Measurements from ENCODE around the gene NAV3.

NAV3 gene

DNA sequence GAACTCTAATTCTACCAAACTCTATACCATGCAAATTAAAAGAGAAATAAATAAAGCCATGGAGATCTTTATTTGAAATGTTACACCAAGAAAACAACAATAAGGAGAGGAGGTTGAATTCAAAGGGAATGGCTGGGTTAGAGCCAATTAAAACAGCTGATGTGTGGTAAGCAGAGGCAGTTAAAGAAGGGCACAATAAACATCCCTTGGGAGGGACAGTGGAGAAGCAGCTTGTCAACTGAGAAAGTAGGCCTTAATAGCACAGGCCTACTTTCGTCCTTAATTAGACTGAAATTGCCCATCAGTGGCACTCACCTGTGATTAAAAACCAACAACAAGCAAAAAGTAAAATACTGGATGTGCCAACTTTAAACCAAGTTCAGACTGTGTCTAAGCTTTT, 16.3 kb upstream of the NAV3 start:
- WGBS = 89% methylated on average over 1 of the region's 1 CpG
- no peak overlapping the region for H2BK15ac ChIP-seq (ENCODE audit: low read depth, poor library complexity, severe bottlenecking)

DNA sequence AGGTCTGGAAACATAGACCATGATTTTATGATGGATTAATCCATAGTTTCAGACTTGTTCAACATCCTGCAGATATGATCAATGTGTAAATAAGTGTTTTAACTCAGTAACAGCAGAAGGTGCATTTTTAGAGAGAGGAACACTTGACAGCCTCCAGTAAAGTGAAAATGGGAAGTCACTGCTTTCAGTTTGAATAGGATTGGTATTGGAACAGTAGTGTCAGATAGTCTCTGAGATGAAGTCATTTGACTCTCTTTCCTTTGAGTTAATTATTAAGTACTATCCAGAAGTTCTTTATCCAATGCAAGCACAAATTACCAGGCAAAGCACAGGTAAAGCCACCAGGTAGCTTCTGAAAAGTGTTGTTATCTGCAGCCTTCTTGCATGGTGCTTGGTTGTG, 14.5 kb upstream of the NAV3 start:
- no peak overlapping the region for H3K4me3 ChIP-seq (ENCODE audit: insufficient read depth in 1 of 2, low read depth in 1 of 2, low read length in 2 of 2)
- H4K8ac ChIP-seq (ENCODE audit: low read length) = no peak overlapping the region
- H3K18ac ChIP-seq (ENCODE audit: low read depth in 1 of 2, low read length in 2 of 2) = no peak overlapping the region

More for the DNA sequence above, 16.3 kb upstream of the NAV3 start:
- H3K4ac ChIP-seq (ENCODE audit: low read depth in 1 of 2, low read length in 2 of 2) = no peak overlapping the region
- no peak overlapping the region for H2BK120ac ChIP-seq (ENCODE audit: low read depth, low read length)
- H3K4me3 ChIP-seq (ENCODE audit: insufficient read depth in 1 of 2, low read depth in 1 of 2, low read length in 2 of 2) = no peak overlapping the region
- no peaks in the 10 kb centered on the region for H3K9me3 ChIP-seq (ENCODE audit: control insufficient read depth, low read length)
- no peak overlapping the region for H3K9ac ChIP-seq (ENCODE audit: low read length)
- H2AFZ ChIP-seq (ENCODE audit: low read depth, low read length) = no peak overlapping the region
- peak overlapping the region in 1 of 2 experiments; percentile 75 for H3K14ac ChIP-seq (ENCODE audit: low read length in 2 of 2)
- no peak overlapping the region for H4K91ac ChIP-seq (ENCODE audit: low read length)
- H3K23ac ChIP-seq (ENCODE audit: low read length in 2 of 2) = no peak overlapping the region
- no peak for DNase-seq
- H2BK12ac ChIP-seq (ENCODE audit: low read length in 2 of 2) = no peak overlapping the region
- H3K27me3 ChIP-seq (ENCODE audit: control insufficient read depth in 1 of 2, insufficient read depth in 1 of 2, low read length in 2 of 2) = no peaks in the 10 kb centered on the region
- no peaks in the 10 kb centered on the region for H3K36me3 ChIP-seq (ENCODE audit: control insufficient read depth in 1 of 2, insufficient read depth in 2 of 2, low read depth in 1 of 2, low read length in 2 of 2)
- H3K27ac ChIP-seq (ENCODE audit: low read length, poor library complexity, severe bottlenecking) = no peak overlapping the region
- H3K18ac ChIP-seq (ENCODE audit: low read depth in 1 of 2, low read length in 2 of 2) = no peak overlapping the region
- no peak overlapping the region for H2BK5ac ChIP-seq (ENCODE audit: low read depth, low read length, poor library complexity, severe bottlenecking)
- no peaks in the 10 kb centered on the region for H3K79me1 ChIP-seq (replicated peaks; ENCODE audit: low read length, poor library complexity, severe bottlenecking)
- peaks cover 1% of the 10 kb centered on the region for H3K4me1 ChIP-seq (ENCODE audit: control insufficient read depth, insufficient read depth, low read depth, low read length)
- H3K4me2 ChIP-seq (ENCODE audit: low read length, poor library complexity, severe bottlenecking) = no peak overlapping the region
- no peak overlapping the region for H2AK5ac ChIP-seq (ENCODE audit: low read length, severe bottlenecking)
- H4K8ac ChIP-seq (ENCODE audit: low read length) = no peak overlapping the region

DNA sequence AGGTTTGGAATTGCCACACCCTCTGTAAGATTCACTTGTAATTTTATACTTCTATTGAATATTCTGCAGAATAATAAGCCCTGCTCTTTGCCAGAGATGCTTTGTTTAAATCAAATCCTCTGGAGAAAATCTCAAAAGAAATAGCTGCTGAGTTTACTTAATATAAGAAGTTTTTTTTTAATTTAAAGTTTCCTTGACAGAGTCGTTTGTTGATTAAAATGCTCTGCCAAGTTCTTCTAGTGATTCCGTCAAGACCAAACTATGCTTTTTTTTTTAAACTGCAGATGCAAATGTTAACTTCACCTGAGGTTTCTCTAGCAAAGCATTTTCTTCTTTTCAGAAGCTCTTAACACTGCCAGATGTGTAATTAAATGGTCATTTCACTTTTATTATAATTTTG, 13.4 kb upstream of the NAV3 start:
- no peak overlapping the region for H3K14ac ChIP-seq (ENCODE audit: low read length in 2 of 2)
- no peak overlapping the region for H3K18ac ChIP-seq (ENCODE audit: low read depth in 1 of 2, low read length in 2 of 2)
- no peak overlapping the region for H2BK120ac ChIP-seq (ENCODE audit: low read depth, low read length)
- no peak overlapping the region for H2AFZ ChIP-seq (ENCODE audit: low read depth, low read length)
- H3K36me3 ChIP-seq (ENCODE audit: control insufficient read depth in 1 of 2, insufficient read depth in 2 of 2, low read depth in 1 of 2, low read length in 2 of 2) = no peaks in the 10 kb centered on the region
- H4K8ac ChIP-seq (ENCODE audit: low read length) = no peak overlapping the region
- no peak overlapping the region for H2BK15ac ChIP-seq (ENCODE audit: low read depth, poor library complexity, severe bottlenecking)
- no peaks in the 10 kb centered on the region for H3K9me3 ChIP-seq (ENCODE audit: control insufficient read depth, low read length)
- no peak overlapping the region for H3K23ac ChIP-seq (ENCODE audit: low read length in 2 of 2)
- H2BK5ac ChIP-seq (ENCODE audit: low read depth, low read length, poor library complexity, severe bottlenecking) = no peak overlapping the region
- 65% methylated on average over 2 of the region's 2 CpGs for WGBS
- no peak overlapping the region for H2BK12ac ChIP-seq (ENCODE audit: low read length in 2 of 2)
- no peak overlapping the region for H3K9ac ChIP-seq (ENCODE audit: low read length)
- H2AK5ac ChIP-seq (ENCODE audit: low read length, severe bottlenecking) = no peak overlapping the region
- DNase-seq = no peak
- H3K4me2 ChIP-seq (ENCODE audit: low read length, poor library complexity, severe bottlenecking) = no peak overlapping the region
- no peaks in the 10 kb centered on the region for H3K27me3 ChIP-seq (ENCODE audit: control insufficient read depth in 1 of 2, insufficient read depth in 1 of 2, low read length in 2 of 2)
- H3K4ac ChIP-seq (ENCODE audit: low read depth in 1 of 2, low read length in 2 of 2) = no peak overlapping the region
- H3K4me1 ChIP-seq (ENCODE audit: control insufficient read depth, insufficient read depth, low read depth, low read length) = peaks cover 1% of the 10 kb centered on the region
- no peaks in the 10 kb centered on the region for H3K79me1 ChIP-seq (replicated peaks; ENCODE audit: low read length, poor library complexity, severe bottlenecking)
- no peak overlapping the region for H3K27ac ChIP-seq (ENCODE audit: low read length, poor library complexity, severe bottlenecking)
- no peak overlapping the region for H4K91ac ChIP-seq (ENCODE audit: low read length)
- no peak overlapping the region for H3K4me3 ChIP-seq (ENCODE audit: insufficient read depth in 1 of 2, low read depth in 1 of 2, low read length in 2 of 2)

More for the DNA sequence above, 14.5 kb upstream of the NAV3 start:
- H2BK5ac ChIP-seq (ENCODE audit: low read depth, low read length, poor library complexity, severe bottlenecking) = no peak overlapping the region
- no peak overlapping the region for H2BK12ac ChIP-seq (ENCODE audit: low read length in 2 of 2)
- no peak overlapping the region for H2AK5ac ChIP-seq (ENCODE audit: low read length, severe bottlenecking)
- H3K4me1 ChIP-seq (ENCODE audit: control insufficient read depth, insufficient read depth, low read depth, low read length) = peaks cover 1% of the 10 kb centered on the region
- no peak overlapping the region for H3K27ac ChIP-seq (ENCODE audit: low read length, poor library complexity, severe bottlenecking)
- H3K9me3 ChIP-seq (ENCODE audit: control insufficient read depth, low read length) = no peaks in the 10 kb centered on the region
- no peak for DNase-seq
- no peak overlapping the region for H3K4me2 ChIP-seq (ENCODE audit: low read length, poor library complexity, severe bottlenecking)
- no peak overlapping the region for H2BK15ac ChIP-seq (ENCODE audit: low read depth, poor library complexity, severe bottlenecking)
- no peaks in the 10 kb centered on the region for H3K27me3 ChIP-seq (ENCODE audit: control insufficient read depth in 1 of 2, insufficient read depth in 1 of 2, low read length in 2 of 2)
- no peak overlapping the region for H3K4ac ChIP-seq (ENCODE audit: low read depth in 1 of 2, low read length in 2 of 2)
- no peak overlapping the region for H3K14ac ChIP-seq (ENCODE audit: low read length in 2 of 2)
- H3K23ac ChIP-seq (ENCODE audit: low read length in 2 of 2) = no peak overlapping the region
- no peaks in the 10 kb centered on the region for H3K36me3 ChIP-seq (ENCODE audit: control insufficient read depth in 1 of 2, insufficient read depth in 2 of 2, low read depth in 1 of 2, low read length in 2 of 2)
- H2BK120ac ChIP-seq (ENCODE audit: low read depth, low read length) = no peak overlapping the region
- no peak overlapping the region for H2AFZ ChIP-seq (ENCODE audit: low read depth, low read length)
- no peak overlapping the region for H3K9ac ChIP-seq (ENCODE audit: low read length)
- no peaks in the 10 kb centered on the region for H3K79me1 ChIP-seq (replicated peaks; ENCODE audit: low read length, poor library complexity, severe bottlenecking)
- H4K91ac ChIP-seq (ENCODE audit: low read length) = peak overlapping the region; percentile 45

DNA sequence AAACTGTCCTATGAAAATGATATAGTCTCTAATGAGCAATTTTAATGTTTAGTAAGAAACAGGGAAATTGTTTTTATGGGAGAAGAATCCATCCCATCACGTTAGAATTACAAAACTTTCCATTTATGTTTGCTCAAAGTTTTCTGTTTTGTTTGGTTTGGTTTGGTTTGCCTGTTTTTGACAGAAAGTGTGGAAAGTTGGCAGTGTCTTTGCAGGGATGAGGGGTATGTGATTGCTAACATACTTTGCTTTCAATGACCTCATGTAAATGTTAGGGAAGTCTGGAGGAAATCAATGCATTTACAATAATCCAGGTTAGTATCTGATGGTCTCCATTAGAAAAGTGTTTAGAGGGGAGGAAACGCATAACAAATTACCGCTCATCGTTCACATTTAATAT, 12.3 kb upstream of the NAV3 start:
- H3K4me2 ChIP-seq (ENCODE audit: low read length, poor library complexity, severe bottlenecking) = no peak overlapping the region
- H3K79me1 ChIP-seq (replicated peaks; ENCODE audit: low read length, poor library complexity, severe bottlenecking) = no peaks in the 10 kb centered on the region
- no peak overlapping the region for H2BK120ac ChIP-seq (ENCODE audit: low read depth, low read length)
- no peak for DNase-seq
- no peak overlapping the region for H3K23ac ChIP-seq (ENCODE audit: low read length in 2 of 2)
- no peaks in the 10 kb centered on the region for H3K9me3 ChIP-seq (ENCODE audit: control insufficient read depth, low read length)
- H3K4me1 ChIP-seq (ENCODE audit: control insufficient read depth, insufficient read depth, low read depth, low read length) = peaks cover 1% of the 10 kb centered on the region
- no peaks in the 10 kb centered on the region for H3K36me3 ChIP-seq (ENCODE audit: control insufficient read depth in 1 of 2, insufficient read depth in 2 of 2, low read depth in 1 of 2, low read length in 2 of 2)
- H2AFZ ChIP-seq (ENCODE audit: low read depth, low read length) = no peak overlapping the region
- H3K4ac ChIP-seq (ENCODE audit: low read depth in 1 of 2, low read length in 2 of 2) = no peak overlapping the region
- H2BK5ac ChIP-seq (ENCODE audit: low read depth, low read length, poor library complexity, severe bottlenecking) = no peak overlapping the region
- H3K14ac ChIP-seq (ENCODE audit: low read length in 2 of 2) = no peak overlapping the region
- no peak overlapping the region for H2AK5ac ChIP-seq (ENCODE audit: low read length, severe bottlenecking)
- 92% methylated on average over 4 of the region's 4 CpGs for WGBS
- no peak overlapping the region for H3K9ac ChIP-seq (ENCODE audit: low read length)
- H4K91ac ChIP-seq (ENCODE audit: low read length) = no peak overlapping the region
- H2BK12ac ChIP-seq (ENCODE audit: low read length in 2 of 2) = no peak overlapping the region
- H2BK15ac ChIP-seq (ENCODE audit: low read depth, poor library complexity, severe bottlenecking) = no peak overlapping the region
- no peak overlapping the region for H3K27ac ChIP-seq (ENCODE audit: low read length, poor library complexity, severe bottlenecking)
- no peak overlapping the region for H3K18ac ChIP-seq (ENCODE audit: low read depth in 1 of 2, low read length in 2 of 2)
- H4K8ac ChIP-seq (ENCODE audit: low read length) = no peak overlapping the region
- H3K4me3 ChIP-seq (ENCODE audit: insufficient read depth in 1 of 2, low read depth in 1 of 2, low read length in 2 of 2) = no peak overlapping the region
- no peaks in the 10 kb centered on the region for H3K27me3 ChIP-seq (ENCODE audit: control insufficient read depth in 1 of 2, insufficient read depth in 1 of 2, low read length in 2 of 2)

Measured in mesenchymal stem cell (in vitro differentiated cells and primary cell).